ENCODE measurements around the gene MCC.
"Not testable (repeated sequence)": the region's sequence is repeated elsewhere in the genome, so short reads cannot be mapped to it uniquely, and the experiment has no call there.

Gene MCC

GRCh38 chr5:113490317-113490716 is 2.1 kb upstream of the MCC start:
- Histone ChIP-seq H3K36me3 (ENCODE audit: insufficient read depth, low read length) (no peaks in the 10 kb centered on the region), H3K9ac (ENCODE audit: low read length) (no peak overlapping the region), H3K4me3 (ENCODE audit: low read depth in 1 of 2, low read length in 2 of 2) (no peak overlapping the region), H3K27me3 (ENCODE audit: control insufficient read depth in 1 of 2, insufficient read depth in 2 of 2, low read length in 2 of 2) (no peaks in the 10 kb centered on the region), H3K9me3 (ENCODE audit: low read length) (no peaks in the 10 kb centered on the region), H3K4me1 (ENCODE audit: insufficient read depth, low read length) (peaks cover 8% of the 10 kb centered on the region), H3K27ac (ENCODE audit: low read depth, low read length) (no peak overlapping the region)

DNA sequence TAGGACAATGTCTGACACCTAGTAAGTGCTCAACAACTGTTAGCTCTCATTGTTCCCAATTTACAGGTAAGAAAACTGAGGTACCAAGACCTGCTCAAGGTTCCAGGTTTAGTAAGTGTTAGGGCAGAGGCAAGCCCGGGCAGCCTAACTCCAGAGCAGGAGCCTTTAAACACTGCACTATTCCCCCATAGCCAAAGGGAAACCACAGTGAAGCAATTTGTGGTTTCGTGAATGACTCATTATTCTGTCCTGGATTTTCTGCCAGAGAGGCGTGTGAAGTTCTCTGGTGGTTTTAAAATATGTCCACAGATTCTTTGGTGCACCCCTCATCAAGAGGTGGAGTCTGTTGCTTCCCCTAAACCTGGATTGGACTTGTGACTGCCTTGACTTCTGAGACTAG is 1.0 kb upstream of the MCC start:
- Histone ChIP-seq H3K4me1 (ENCODE audit: insufficient read depth, low read length) (peaks cover 8% of the 10 kb centered on the region), H3K9ac (ENCODE audit: low read length) (no peak overlapping the region), H3K27ac (ENCODE audit: low read depth, low read length) (no peak overlapping the region), H3K9me3 (ENCODE audit: low read length) (no peaks in the 10 kb centered on the region), H3K27me3 (ENCODE audit: control insufficient read depth in 1 of 2, insufficient read depth in 2 of 2, low read length in 2 of 2) (no peaks in the 10 kb centered on the region), H3K4me3 (ENCODE audit: low read depth in 1 of 2, low read length in 2 of 2) (no peak overlapping the region), H3K36me3 (ENCODE audit: insufficient read depth, low read length) (no peaks in the 10 kb centered on the region)

DNA sequence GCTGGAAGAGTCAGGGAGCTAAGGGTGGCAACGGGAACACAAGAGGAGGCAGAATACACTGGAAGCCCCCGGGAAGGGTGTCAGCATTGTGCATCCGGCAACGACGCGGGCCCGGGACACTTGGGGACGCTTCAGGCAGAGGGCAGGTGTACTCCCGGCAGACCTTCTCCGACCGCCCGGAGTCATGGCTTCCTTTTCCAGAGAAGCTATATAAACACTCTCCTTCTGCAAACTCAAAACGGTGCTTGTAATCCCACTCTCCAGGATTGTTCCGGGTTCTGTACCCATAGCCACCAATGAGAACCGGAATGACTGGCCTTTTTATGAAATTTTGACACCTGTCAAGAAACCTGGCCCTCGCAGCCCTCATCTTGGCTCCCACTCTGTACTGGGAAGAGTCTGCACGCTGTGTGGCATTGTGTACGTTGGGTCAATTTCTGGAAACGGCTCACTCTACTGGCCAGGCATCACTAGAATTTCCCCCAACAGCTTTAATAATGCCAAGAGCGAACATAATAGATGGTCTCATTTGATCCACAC is 462 bp upstream of the MCC start:
- Histone ChIP-seq H3K4me1 (ENCODE audit: insufficient read depth, low read length) (peaks cover 8% of the 10 kb centered on the region), H3K27me3 (ENCODE audit: control insufficient read depth in 1 of 2, insufficient read depth in 2 of 2, low read length in 2 of 2) (no peaks in the 10 kb centered on the region), H3K4me3 (ENCODE audit: low read depth in 1 of 2, low read length in 2 of 2) (peak overlapping the region; percentile 59 to 68), H3K36me3 (ENCODE audit: insufficient read depth, low read length) (no peaks in the 10 kb centered on the region), H3K9me3 (ENCODE audit: low read length) (no peaks in the 10 kb centered on the region), H3K27ac (ENCODE audit: low read depth, low read length) (peak overlapping the region; percentile 35), H3K9ac (ENCODE audit: low read length) (peak overlapping the region; percentile 45)

GRCh38 chr5:113487416-113487780 is 855 bp downstream of the MCC start:
- Histone ChIP-seq H3K27me3 (ENCODE audit: control insufficient read depth in 1 of 2, insufficient read depth in 2 of 2, low read length in 2 of 2) (no peaks in the 10 kb centered on the region), H3K4me3 (ENCODE audit: low read depth in 1 of 2, low read length in 2 of 2) (peak overlapping the region; percentile 59 to 68), H3K9me3 (ENCODE audit: low read length) (no peaks in the 10 kb centered on the region), H3K27ac (ENCODE audit: low read depth, low read length) (peak overlapping the region; percentile 48), H3K4me1 (ENCODE audit: insufficient read depth, low read length) (peaks cover 8% of the 10 kb centered on the region), H3K36me3 (ENCODE audit: insufficient read depth, low read length) (no peaks in the 10 kb centered on the region), H3K9ac (ENCODE audit: low read length) (peak overlapping the region; percentile 11)

- no peaks in the 10 kb centered on the region for H3K9me3 ChIP-seq (ENCODE audit: low read length)
- H3K4me1 ChIP-seq (ENCODE audit: insufficient read depth, low read length) = no peaks in the 10 kb centered on the region
- H3K27ac ChIP-seq (ENCODE audit: low read depth, low read length) = no peak overlapping the region
- H3K9ac ChIP-seq (ENCODE audit: low read length) = no peak overlapping the region
- H3K36me3 ChIP-seq (ENCODE audit: insufficient read depth, low read length) = no peaks in the 10 kb centered on the region
- no peaks in the 10 kb centered on the region for H3K27me3 ChIP-seq (ENCODE audit: control insufficient read depth in 1 of 2, insufficient read depth in 2 of 2, low read length in 2 of 2)
- no peak overlapping the region for H3K4me3 ChIP-seq (ENCODE audit: low read depth in 1 of 2, low read length in 2 of 2)
Measured at GRCh38 chr5:113480243-113480642, 8.0 kb downstream of the MCC start.

- Histone ChIP-seq H3K9me3 (ENCODE audit: low read length) (no peaks in the 10 kb centered on the region), H3K36me3 (ENCODE audit: insufficient read depth, low read length) (no peaks in the 10 kb centered on the region), H3K9ac (ENCODE audit: low read length) (no peak overlapping the region), H3K4me1 (ENCODE audit: insufficient read depth, low read length) (no peaks in the 10 kb centered on the region), H3K27ac (ENCODE audit: low read depth, low read length) (no peak overlapping the region), H3K4me3 (ENCODE audit: low read depth in 1 of 2, low read length in 2 of 2) (no peak overlapping the region), H3K27me3 (ENCODE audit: control insufficient read depth in 1 of 2, insufficient read depth in 2 of 2, low read length in 2 of 2) (no peaks in the 10 kb centered on the region)
Measured at GRCh38 chr5:113478691-113479090, 9.6 kb downstream of the MCC start.

DNA sequence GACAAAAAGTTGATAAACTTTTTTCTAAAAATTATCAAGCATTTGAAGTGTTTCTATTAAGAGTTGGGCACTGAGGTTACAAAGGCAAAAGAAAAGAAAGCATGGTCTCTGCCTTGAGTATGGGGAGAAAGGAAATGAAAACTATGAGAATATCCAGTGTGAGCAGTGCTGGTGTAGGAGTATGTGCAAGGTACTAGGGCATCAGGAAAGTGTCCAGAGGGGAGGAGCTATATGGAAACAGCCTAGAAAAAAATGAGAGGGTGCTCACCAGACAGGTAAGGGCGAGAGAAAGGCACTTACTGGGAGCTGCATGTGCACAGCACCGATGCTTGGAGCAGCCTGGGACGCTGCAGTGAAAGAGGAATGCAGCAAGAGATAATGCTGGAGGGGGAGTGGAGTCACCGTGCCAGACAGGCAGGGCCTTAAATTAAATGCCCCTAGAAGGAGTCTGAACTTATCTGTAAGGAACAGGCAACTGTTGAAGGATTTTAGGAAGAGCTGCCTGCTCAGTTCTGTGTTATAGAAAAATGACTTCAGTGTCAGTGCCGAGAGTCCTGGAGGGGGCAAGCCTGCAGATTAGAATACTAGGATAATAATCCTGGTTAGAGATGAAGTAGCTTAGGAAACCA is 14.0 kb downstream of the MCC start:
- H3K9me3 ChIP-seq (ENCODE audit: low read length) = no peaks in the 10 kb centered on the region
- H3K36me3 ChIP-seq (ENCODE audit: insufficient read depth, low read length) = no peaks in the 10 kb centered on the region
- H3K9ac ChIP-seq (ENCODE audit: low read length) = no peak overlapping the region
- no peak overlapping the region for H3K27ac ChIP-seq (ENCODE audit: low read depth, low read length)
- H3K4me1 ChIP-seq (ENCODE audit: insufficient read depth, low read length) = no peaks in the 10 kb centered on the region
- H3K4me3 ChIP-seq (ENCODE audit: low read depth in 1 of 2, low read length in 2 of 2) = no peak overlapping the region
- no peaks in the 10 kb centered on the region for H3K27me3 ChIP-seq (ENCODE audit: control insufficient read depth in 1 of 2, insufficient read depth in 2 of 2, low read length in 2 of 2)

DNA sequence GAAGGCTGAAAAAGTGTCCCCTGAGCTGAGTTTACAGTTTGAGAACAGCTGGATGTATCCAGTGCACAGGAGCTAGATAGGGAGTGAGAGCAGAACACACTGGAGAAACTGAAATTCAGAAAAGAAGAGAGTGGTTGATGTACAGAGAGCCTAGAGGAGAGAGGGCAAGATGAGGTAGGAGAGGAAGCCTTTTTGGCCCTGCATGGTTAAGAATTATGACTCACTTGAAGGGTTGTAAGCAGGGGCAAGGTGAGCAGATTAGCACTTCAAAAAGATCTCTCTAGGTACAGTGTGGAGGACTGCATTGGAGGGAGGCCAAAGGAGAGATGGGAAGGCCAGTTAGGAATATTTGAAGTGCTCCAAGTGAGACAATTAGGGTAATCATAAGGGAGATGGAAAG is 25.2 kb downstream of the MCC start:
- H3K9ac ChIP-seq (ENCODE audit: low read length) = no peak overlapping the region
- H3K27me3 ChIP-seq (ENCODE audit: control insufficient read depth in 1 of 2, insufficient read depth in 2 of 2, low read length in 2 of 2) = no peaks in the 10 kb centered on the region
- H3K36me3 ChIP-seq (ENCODE audit: insufficient read depth, low read length) = no peaks in the 10 kb centered on the region
- H3K4me1 ChIP-seq (ENCODE audit: insufficient read depth, low read length) = no peaks in the 10 kb centered on the region
- no peaks in the 10 kb centered on the region for H3K9me3 ChIP-seq (ENCODE audit: low read length)
- H3K27ac ChIP-seq (ENCODE audit: low read depth, low read length) = no peak overlapping the region
- H3K4me3 ChIP-seq (ENCODE audit: low read depth in 1 of 2, low read length in 2 of 2) = no peak overlapping the region

DNA sequence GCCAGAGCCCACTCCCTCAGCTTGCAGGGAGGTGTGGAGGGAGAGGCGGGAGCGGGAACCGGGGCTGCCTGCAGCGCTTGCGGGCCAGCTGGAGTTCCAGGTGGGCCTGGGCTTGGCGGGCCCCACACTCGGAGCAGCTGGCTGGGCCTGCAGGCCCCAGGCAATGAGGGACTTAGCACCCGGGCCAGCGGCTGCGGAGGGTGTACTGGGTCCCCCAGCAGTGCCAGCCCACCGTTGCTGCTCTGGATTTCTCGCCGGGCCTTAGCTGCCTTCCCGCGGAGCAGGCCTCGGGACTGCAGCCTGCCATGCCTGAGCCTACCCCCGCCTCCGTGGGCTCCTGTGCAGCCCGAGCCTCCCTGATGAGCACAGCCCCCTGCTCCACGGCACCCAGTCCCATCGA is 31.1 kb downstream of the MCC start:
- H3K4me3 ChIP-seq (ENCODE audit: low read depth in 1 of 2, low read length in 2 of 2); H3K9me3 ChIP-seq (ENCODE audit: low read length); H3K36me3 ChIP-seq (ENCODE audit: insufficient read depth, low read length); H3K27ac ChIP-seq (ENCODE audit: low read depth, low read length); H3K27me3 ChIP-seq (ENCODE audit: control insufficient read depth in 1 of 2, insufficient read depth in 2 of 2, low read length in 2 of 2); H3K9ac ChIP-seq (ENCODE audit: low read length); H3K4me1 ChIP-seq (ENCODE audit: insufficient read depth, low read length): not testable (repeated sequence)

GRCh38 chr5:113452941-113453340 is 35.3 kb downstream of the MCC start:
- Histone ChIP-seq H3K4me3 (ENCODE audit: low read depth in 1 of 2, low read length in 2 of 2) (no peak overlapping the region), H3K9ac (ENCODE audit: low read length) (no peak overlapping the region), H3K4me1 (ENCODE audit: insufficient read depth, low read length) (no peaks in the 10 kb centered on the region), H3K36me3 (ENCODE audit: insufficient read depth, low read length) (no peaks in the 10 kb centered on the region), H3K9me3 (ENCODE audit: low read length) (no peaks in the 10 kb centered on the region), H3K27ac (ENCODE audit: low read depth, low read length) (no peak overlapping the region), H3K27me3 (ENCODE audit: control insufficient read depth in 1 of 2, insufficient read depth in 2 of 2, low read length in 2 of 2) (no peaks in the 10 kb centered on the region)

DNA sequence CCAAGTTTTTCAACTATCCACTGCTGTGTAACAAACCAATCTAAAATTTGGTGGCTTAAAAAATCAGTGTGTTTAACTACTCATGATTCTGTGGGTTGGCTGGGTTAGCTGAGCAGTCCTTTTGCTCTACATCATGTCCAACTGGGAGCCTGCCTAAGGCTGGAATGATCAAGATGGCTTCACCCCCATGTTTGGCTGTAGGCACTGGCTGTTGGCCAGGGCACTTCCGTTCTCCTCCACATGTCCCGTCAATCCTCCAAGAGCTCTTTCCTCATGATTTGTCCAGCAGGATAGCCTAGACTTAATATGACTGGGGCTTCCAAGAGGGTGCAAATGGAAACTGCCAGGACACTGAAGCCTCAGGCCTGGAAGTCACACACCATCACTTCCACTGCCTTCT is 36.5 kb downstream of the MCC start:
- Histone ChIP-seq H3K9me3 (ENCODE audit: low read length) (no peaks in the 10 kb centered on the region), H3K27me3 (ENCODE audit: control insufficient read depth in 1 of 2, insufficient read depth in 2 of 2, low read length in 2 of 2) (no peaks in the 10 kb centered on the region), H3K27ac (ENCODE audit: low read depth, low read length) (no peak overlapping the region), H3K4me3 (ENCODE audit: low read depth in 1 of 2, low read length in 2 of 2) (no peak overlapping the region), H3K4me1 (ENCODE audit: insufficient read depth, low read length) (no peaks in the 10 kb centered on the region), H3K9ac (ENCODE audit: low read length) (no peak overlapping the region), H3K36me3 (ENCODE audit: insufficient read depth, low read length) (no peaks in the 10 kb centered on the region)

GRCh38 chr5:113450929-113451328 is 37.3 kb downstream of the MCC start:
- Histone ChIP-seq H3K27ac (ENCODE audit: low read depth, low read length) (no peak overlapping the region), H3K9ac (ENCODE audit: low read length) (no peak overlapping the region), H3K4me1 (ENCODE audit: insufficient read depth, low read length) (no peaks in the 10 kb centered on the region), H3K27me3 (ENCODE audit: control insufficient read depth in 1 of 2, insufficient read depth in 2 of 2, low read length in 2 of 2) (no peaks in the 10 kb centered on the region), H3K36me3 (ENCODE audit: insufficient read depth, low read length) (no peaks in the 10 kb centered on the region), H3K4me3 (ENCODE audit: low read depth in 1 of 2, low read length in 2 of 2) (no peak overlapping the region), H3K9me3 (ENCODE audit: low read length) (no peaks in the 10 kb centered on the region)

All from muscle layer of colon (tissue), 2 donors.